Measurements from ENCODE around the gene GDF2.
A peak's percentile ranks its signal among the peaks of the same experiment; 100 is the strongest.

GDF2 gene

GRCh38 chr10:47359626-47360418, 37.6 kb downstream of the GDF2 start:
- no peak for DNase-seq (ENCODE audit: extremely low read depth, low read depth)
- TF ChIP-seq CTCF (IDR thresholded peaks at IDR 0.05; ENCODE audit: low read depth, low read length, missing control alignments) = no peak
- no peak overlapping the region for H3K4me3 ChIP-seq (replicated peaks; ENCODE audit: low read depth, low read length)

DNA sequence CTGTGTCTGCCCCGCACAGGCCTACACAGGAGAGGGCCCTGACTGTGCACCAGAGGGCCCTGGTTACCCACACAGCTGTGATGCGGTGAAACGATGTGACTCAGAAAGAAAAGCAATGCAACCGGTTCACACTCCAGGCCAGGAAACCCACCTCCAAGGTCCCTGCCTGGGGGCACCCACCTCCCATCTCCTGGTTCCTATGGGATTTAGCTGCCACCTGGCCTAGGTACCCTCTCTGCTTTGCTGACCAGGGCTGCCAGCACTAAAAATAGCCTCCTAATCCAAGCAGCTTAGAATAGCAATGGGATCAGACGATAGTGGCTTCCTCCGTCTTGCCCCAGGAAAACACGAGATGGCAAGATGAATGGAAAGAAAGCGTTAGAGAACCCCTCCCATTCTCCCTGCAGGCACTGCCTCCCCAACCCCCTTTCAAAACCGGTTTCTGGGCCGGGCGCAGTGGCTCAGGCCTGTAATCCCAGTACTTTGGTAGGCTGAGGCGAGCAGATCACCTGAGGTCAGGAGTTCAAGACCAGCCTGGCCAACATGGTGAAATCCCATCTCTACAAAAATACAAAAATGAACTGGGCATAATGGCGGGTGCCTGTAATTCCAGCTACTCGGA, 38.3 kb downstream of the GDF2 start:
- no peak for DNase-seq (ENCODE audit: extremely low read depth, low read depth)
- no peak for TF ChIP-seq CTCF (IDR thresholded peaks at IDR 0.05; ENCODE audit: low read depth, low read length, missing control alignments)
- H3K4me3 ChIP-seq (replicated peaks; ENCODE audit: low read depth, low read length) = no peak overlapping the region

- no peak for DNase-seq (ENCODE audit: extremely low read depth, low read depth)
- H3K4me3 ChIP-seq (replicated peaks; ENCODE audit: low read depth, low read length) = no peak overlapping the region
- TF ChIP-seq CTCF (IDR thresholded peaks at IDR 0.05; ENCODE audit: low read depth, low read length, missing control alignments) = peak; percentile 95
Observed at GRCh38 chr10:47361293-47361692, 39.0 kb downstream of the GDF2 start.

DNA sequence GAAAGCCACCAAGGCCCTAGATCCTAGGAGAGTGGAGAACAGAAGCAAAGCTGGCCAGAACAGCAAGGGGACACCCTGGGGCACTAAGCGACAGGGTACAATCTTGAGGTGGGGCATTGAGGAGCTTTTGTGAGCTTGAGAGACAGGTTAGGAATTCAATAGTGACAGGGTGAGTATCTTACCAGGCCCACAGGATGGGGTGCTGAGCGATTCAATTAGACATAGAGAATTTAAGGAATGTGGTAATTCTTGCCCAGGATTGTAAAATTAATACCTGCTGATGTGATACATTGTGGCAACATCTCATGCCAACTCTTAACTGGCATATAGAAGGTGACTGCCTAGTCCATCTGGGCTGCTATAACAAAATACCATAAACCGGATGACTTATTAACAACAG, 39.9 kb downstream of the GDF2 start:
- DNase-seq (ENCODE audit: extremely low read depth, low read depth) = no peak
- H3K4me3 ChIP-seq (replicated peaks; ENCODE audit: low read depth, low read length) = no peak overlapping the region
- TF ChIP-seq CTCF (IDR thresholded peaks at IDR 0.05; ENCODE audit: low read depth, low read length, missing control alignments) = no peak

DNA sequence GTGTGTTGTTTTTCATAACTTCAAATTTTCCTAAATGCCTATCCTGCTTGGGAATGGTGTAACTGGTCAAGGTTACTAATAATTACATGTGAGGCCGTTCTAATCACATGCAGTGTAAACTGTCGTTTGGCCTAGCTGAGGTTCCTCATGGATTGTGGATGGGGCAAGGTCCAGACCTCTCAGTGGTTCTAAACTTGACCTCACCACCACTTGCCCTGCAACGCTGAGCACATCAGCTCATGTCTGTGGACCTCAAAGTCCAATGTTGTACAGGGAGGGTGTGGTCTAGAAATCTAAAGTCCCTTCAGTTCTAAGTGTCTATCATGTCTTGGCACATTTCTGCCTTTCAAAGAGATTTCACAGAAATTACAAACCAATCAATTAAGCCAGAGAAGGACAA, 41.5 kb downstream of the GDF2 start:
- no peak for DNase-seq (ENCODE audit: extremely low read depth, low read depth)
- H3K4me3 ChIP-seq (replicated peaks; ENCODE audit: low read depth, low read length) = no peak overlapping the region
- TF ChIP-seq CTCF (IDR thresholded peaks at IDR 0.05; ENCODE audit: low read depth, low read length, missing control alignments) = no peak

GRCh38 chr10:47364366-47364765, 42.1 kb downstream of the GDF2 start:
- DNase-seq (ENCODE audit: extremely low read depth, low read depth) = no peak
- H3K4me3 ChIP-seq (replicated peaks; ENCODE audit: low read depth, low read length) = no peak overlapping the region
- no peak for TF ChIP-seq CTCF (IDR thresholded peaks at IDR 0.05; ENCODE audit: low read depth, low read length, missing control alignments)

Data from HFF-Myc (cell line).